Posterior vena cava (tissue), 2 donors: ENCODE data around the gene MED26. TPM values are rescaled to one million over a fixed set of nuclear protein-coding genes. Genes with fewer than 3 reads are reported as not detected.
"Not testable (repeated sequence)": the region's sequence is repeated elsewhere in the genome, so short reads cannot be mapped to it uniquely, and the experiment has no call there.

ENCODE experiments used
- DNase-seq: peaks from one replicate; pipeline ENCODE4 v3.0.0-alpha.2; 2020; ENCODE audit warnings: low spot score
- intact Hi-C, 2 donors: fragments of 100-400 bp; cut with DNase I; formaldehyde crosslinking; loops; one replicate each; pipeline versions ENCODE4 v1.14.1 to v1.14.2; 2022 to 2023
- total RNA-seq, 2 donors: library from RNA; stranded (reverse); fragmentation: NEBNext Ultra II Directional; extraction: Animal tissue kit (Norgen Biotek cat#: 25700); gene quantifications; one replicate each; pipeline ENCODE4 v1.2.1, GENCODE V29; 2021
- donor health status: DM: yes; HTN: yes; CAD: no.
- donor health status: DM: yes; HTN: yes; CAD: no.

MED26 gene
- total RNA-seq, 2 donors from 2014 or later: 5.9 to 6.1 TPM

DNA sequence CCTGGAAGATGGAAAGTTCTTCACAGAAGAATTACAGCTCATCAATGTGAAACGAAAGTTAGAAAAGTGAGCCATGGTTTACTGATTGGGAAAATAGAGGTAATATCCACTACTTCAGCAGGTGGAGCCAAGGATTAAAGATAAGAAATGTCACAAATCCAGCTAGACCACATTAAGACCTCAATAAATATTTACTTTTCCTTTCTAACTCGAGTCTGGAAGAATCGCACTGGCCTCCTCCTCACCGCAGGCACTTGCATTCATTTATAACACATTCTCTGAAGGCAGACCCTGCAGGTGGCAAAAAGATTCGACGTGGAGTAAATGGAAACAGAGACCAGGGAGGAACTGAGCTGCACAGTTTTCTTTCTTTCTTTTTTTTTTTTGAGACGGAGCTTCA, 63.2 kb downstream of the MED26 start:
- intact Hi-C loops: no loop called here
- DNase-seq: no peak

DNA sequence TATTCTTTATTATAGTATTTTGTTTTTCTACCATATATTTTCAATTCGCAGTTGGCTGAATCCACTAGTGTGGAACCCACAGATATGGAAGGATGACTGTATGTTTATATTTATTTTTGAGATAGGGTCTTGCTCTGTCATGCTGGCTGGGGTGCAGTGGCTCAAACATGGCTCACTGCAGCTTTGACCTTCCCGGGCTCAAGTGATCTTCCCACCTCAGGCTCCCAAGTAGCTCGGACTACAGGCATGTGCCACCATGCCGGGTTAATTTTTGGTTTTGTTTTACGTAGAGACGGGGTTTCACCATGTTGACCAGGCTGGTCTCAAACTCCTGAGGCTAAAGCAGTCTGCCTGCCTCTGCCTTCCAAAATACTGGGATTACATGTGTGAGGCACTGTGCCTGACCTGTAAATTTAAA, 65.4 kb downstream of the MED26 start:
- no peak for DNase-seq
- intact Hi-C loops: no loop called here

DNA sequence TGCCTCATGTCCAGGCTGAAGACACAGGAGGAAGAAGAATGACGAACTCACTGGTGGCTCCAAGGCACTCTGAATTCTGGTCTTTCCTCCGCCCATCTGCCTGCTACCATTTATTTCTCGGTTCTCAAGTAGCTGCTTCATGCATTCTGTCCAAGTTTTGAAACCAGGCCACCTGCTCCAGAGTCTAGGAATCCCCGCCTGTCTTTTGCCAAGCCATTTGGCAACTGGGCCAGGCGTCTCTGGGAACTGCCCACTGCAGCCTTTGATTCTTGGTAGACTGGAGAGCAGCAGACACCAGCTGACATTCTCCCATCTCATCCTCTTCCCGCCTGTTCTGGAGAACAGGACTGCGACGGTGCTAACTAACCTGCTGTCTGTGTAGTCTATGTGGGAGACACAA, 66.6 kb downstream of the MED26 start:
- intact Hi-C loops: no loop called here

DNA sequence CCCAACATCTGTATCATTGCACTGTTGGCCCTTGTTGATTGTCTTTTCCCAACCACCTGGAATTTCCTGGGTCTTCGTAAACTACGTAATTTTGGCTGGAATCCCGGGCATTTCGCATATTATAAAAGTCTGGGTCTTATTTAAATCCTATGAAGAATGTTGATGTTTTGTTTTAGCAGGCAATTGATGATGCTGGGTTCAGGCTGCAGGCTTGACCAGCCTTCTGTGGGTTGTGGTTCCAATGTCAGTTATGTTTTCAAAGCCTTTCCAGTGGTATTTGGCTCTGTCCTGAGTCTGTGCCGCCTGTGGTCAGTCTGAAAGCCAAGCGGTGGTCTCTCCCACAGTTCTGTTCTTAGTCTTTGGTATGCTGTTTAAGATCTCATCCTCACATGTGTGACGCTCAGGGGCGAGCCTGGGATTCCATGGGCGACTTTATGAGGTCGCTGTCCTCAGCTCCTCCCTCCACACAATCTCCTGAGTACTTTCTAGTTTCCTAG, 68.2 kb downstream of the MED26 start:
- intact Hi-C loops: no loop called here

More for the DNA sequence above, 66.6 kb downstream of the MED26 start:
- no peak for DNase-seq

DNA sequence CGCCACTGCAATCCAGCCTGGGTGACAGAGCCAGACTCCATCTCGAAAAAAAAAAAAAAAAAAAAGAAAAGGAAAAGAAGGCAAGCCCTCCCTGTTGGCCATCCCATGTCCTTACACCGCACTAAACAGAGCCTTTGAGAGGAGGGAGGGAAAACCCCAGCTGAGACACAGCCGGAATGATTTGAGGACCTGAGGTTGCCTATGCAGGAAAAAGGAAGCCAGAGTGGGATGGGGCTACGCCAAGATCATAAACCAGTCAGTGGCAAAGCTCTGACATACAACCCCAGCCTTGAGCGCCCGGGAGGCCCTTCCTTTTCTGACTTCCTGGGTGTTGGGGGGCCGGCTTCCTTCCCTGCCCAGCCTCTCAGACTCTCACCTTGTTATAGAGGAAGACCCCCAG, 73.2 kb downstream of the MED26 start:
- no peak for DNase-seq
- intact Hi-C loops: no loop called here

More for the DNA sequence above, 68.2 kb downstream of the MED26 start:
- no peak for DNase-seq

DNA sequence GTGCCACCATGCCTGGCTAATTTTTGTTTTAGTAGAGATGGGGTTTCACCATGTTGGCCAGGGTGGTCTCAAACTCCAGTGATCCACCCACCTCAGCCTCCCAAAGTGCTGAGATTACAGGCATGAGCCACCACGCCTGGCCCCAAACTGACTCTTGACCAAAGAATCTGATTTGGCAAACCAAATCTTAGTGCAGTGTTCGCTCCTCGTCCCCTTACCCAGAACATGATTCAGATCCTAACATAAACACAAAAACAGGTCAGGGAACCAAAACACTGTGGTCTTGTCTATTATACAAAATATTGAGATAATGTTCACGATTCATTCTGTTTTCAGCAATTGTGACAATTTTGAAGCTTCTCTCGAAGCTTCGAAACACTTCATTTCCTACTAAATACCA, 76.1 kb downstream of the MED26 start:
- intact Hi-C loops: not testable (repeated sequence)

DNA sequence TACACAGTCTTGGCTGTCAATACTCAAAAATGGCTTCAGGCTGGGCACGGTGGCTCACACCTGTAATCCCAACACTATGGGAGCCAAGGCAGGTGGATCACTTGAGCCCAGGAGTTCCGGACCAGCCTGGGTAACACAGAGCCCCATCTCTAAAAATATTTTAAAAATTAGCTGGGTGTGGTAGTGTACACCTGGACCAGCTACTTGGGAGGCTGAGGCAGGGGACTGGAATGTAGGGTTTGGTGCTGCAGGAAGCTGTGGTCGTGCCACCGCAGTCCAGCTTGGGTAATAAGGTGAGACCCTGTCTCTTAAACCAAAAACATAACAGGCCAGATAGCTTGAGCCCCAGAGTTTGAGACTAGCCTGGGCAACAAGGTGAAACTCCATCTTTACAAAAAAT, 79.0 kb downstream of the MED26 start:
- no peak for DNase-seq
- intact Hi-C loops: no loop called here

More for the DNA sequence above, 76.1 kb downstream of the MED26 start:
- DNase-seq: not testable (repeated sequence)

DNA sequence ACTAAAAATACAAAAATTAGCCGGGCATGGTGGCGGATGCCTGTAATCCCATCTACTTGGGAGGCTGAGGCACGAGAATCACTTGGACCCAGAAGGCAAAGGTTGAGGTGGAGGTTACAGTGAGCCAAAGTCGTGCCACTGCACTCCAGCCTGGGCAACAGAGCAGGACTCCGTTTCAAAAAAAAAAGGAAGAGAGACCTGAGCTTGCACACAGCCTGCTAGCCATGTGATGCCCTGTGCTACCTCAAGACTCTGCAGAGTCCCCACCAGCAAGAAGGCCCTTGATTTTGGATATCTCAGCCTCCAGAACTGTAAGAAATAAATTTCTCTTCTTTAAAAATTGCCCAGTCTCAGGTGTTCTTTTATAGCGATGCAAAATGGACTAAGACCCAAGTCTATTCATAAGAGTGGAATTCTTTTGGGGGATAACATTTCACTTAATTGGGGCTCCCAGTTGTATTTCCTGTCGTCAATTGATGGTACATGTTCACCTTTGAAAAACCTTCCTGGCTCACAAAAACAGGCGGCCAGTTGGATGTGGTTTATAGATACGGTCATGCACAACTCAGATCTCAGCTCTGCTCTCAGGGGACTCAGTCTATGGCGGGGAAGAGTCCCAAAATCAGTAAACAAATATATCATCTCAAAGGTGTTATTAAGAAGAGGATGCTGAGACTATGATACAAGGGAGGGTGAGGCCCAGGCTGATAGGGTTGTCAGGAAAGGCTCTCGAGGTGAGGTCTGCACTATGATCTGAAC, 83.4 kb downstream of the MED26 start:
- intact Hi-C loops: no loop called here
- no peak for DNase-seq

DNA sequence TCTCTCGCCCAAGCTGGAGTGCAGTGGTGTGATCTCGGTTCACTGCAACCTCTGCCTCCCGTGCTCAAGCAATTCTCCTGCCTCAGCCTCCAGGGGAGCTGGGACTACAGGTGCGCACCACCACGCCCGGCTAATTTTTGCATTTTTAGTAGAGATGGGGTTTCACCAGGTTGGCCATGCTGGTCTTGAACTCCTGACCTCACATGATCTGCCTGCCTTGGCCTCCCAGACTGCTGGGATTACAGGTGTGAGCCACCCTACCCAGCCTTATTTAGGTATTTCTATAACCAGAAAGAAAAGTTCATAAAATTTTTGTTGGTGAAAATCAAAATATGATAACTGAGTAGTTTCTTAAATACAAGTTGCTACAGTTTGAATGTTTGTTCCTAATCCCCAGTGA, 84.3 kb downstream of the MED26 start:
- DNase-seq, intact Hi-C loops: not testable (repeated sequence)

DNA sequence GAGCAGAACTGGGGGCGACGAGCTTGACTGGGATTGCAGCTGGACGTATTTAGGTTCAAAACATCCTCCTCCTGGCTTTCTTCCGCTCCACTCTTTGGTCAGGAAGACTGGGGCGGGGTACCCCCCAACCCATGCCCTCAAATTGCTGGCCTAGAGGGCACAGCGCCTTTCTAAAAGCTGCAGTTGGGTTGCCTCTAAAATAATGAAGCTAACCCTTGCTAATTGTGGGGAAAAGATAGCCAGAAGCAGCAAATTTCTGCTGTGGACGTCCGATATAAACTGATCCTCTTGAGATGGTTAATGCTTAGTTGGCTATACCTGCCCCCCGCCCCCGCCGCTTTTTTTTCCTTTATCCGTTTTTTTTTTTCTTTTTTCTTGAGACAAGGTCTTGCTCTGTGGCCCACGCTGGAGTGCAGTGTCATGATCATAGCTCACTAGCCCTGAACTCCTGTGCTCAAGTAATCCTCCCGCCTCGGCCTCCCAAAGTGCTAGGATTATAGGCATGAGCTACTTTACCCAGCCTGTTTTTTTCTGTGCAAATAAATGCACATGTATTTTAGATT, 85.0 kb downstream of the MED26 start:
- no peak for DNase-seq
- intact Hi-C loops: no loop called here

DNA sequence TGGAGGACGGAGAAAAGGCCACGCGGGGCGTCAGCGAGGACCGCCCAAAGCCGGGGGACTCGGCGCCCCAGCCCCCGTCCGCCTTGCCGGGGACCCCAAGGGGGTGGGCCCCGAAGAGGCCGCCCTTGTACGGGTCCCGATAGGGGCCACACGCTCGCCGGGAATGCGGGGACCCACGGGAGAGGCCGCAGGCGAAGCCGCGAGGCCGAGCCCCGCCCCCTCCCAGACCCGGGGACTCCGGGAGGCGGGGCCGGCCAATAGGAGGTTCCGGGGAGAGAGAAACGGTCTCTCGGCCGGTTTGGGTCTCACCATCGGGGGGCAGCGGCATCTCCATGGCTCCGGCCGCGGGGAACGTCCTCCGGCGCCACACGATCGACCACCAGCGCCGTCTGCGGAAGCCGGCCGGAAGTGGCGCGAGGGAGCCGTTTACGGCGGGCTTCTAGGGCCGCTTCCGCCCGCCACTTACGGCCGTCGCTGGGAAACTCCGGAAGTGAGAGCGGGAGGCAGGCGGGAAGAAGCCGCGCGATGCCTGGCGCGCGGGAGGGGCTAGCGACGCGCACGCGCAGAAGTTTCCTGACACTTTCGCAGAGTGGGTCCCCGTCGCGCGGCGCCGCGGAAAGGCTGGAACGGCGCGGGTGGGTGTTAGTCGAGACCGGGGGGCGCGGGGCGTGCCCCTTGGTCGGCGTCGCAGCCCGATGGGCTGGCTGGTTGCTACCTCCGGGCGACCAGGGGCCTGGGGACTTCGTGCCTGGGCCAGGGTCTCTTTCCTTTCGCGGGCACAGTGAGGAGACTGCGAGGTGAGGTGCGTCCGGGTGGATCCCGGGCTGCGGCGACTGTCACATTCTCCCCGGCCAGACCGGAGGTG, 85.7 kb downstream of the MED26 start, which contains the start of gene CHERP:
CHERP (minus strand) TSS at position 393 of the 865 bp plus-strand sequence; CDS start at position 334, 59 bp downstream.
- intact Hi-C loops: no loop called here
- DNase-seq: peak; percentile 98

DNA sequence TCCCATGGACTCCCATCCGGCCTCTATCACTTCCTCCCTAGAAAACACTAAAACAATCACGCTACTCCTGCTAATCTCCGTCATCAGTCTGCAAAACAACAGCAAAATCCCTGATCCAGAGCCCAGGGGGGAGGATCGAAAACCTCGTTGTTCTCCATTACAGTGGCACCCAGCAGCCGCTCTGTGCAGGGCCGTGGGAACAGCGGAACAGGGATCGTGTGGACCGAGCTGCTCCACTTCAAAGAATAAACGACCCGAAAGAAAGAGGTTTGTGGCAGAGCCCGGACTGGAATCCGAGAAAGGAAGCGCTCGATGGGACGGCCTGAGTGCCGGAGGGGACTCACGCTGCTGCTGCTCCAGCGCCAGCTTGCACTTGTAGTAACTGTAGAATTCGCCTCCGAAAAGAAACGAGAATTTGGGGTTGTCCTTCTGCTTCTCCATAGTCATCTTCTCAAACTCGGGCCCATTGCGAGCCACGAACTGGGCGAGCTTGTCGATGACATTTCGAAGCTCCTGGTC, 86.4 kb downstream of the MED26 start:
- DNase-seq: no peak
- intact Hi-C loops: no loop called here

DNA sequence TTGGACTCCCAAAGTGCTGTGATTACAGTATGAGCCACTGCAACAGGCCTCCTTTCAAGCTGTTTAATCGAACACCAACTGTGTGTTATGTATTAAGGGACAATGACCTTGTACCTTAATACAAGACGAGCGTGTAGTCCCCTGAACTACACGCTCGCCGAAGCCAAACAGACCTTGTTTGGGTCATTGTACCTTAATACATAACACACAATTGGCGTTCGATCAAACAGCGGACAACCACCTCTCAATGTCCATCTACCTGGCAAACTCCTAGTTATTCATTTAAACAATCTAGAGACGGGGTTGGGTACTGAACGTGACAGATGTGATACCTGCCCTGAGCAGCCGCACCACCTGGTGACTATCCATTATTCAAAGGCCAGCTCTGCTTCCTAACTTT, 87.1 kb downstream of the MED26 start:
- DNase-seq: no peak

DNA sequence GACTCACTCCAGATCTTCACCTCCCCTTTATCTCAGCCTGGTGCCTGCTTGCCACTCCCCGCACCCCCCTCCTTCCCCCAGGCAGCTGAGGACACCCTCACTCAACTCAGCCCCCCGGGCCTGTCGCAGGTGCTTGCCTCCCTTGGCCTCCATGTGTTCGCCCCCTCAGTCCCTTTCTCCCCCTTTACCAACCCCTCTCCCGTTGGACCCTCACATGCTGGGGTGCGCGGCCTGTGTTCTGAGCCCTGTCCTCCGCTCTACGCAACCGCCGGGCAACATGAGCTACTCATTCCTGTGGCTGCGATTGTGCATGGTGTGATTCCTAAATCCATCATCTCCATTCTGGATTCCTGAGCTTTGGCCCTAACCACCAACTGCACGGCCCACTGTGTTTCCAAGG, 90.9 kb downstream of the MED26 start:
- intact Hi-C loops: no loop called here
- DNase-seq: no peak

More for the DNA sequence above, 87.1 kb downstream of the MED26 start:
- intact Hi-C loops: no loop called here

DNA sequence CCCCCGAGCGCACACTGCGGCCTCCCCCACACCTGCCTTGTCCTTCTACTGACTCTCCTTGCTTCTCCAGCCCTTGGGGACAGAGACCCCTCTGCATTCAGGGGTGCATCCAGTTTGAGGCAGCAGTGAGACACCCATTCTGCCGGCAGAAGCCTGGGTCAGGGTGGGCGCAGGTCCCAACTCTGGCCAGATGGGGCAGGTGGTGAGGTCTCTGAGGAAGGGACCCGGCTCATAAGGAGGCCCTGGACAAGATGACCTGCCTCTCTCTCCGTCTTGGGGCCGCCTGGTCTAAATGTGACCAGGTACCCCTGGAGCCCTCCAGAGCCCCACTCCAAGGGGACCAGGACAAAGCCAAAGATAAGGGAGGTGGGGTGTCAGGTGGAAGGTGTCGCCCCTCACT, 91.9 kb downstream of the MED26 start:
- DNase-seq: no peak
- intact Hi-C loops: no loop called here

DNA sequence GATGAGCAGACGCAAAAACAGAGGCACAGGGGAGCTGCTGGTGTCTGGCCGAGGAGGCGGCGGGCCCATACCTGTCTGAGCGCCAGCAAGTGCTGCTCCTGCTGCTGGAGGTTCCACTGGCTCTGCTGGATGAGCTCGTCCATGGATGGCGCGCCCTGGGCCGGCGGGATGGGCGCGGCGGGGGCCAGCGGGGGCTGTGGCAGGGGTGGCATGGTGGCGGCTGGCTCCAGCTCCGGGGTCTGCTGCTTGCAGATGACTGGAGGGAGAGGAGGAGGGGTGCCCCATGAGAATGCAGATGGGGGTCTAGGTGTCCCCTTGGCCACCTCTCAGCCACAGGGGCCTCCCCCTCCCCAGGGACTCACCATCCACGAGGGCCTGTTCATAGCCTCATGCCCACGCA, 92.6 kb downstream of the MED26 start:
- intact Hi-C loops: no loop called here
- no peak for DNase-seq

DNA sequence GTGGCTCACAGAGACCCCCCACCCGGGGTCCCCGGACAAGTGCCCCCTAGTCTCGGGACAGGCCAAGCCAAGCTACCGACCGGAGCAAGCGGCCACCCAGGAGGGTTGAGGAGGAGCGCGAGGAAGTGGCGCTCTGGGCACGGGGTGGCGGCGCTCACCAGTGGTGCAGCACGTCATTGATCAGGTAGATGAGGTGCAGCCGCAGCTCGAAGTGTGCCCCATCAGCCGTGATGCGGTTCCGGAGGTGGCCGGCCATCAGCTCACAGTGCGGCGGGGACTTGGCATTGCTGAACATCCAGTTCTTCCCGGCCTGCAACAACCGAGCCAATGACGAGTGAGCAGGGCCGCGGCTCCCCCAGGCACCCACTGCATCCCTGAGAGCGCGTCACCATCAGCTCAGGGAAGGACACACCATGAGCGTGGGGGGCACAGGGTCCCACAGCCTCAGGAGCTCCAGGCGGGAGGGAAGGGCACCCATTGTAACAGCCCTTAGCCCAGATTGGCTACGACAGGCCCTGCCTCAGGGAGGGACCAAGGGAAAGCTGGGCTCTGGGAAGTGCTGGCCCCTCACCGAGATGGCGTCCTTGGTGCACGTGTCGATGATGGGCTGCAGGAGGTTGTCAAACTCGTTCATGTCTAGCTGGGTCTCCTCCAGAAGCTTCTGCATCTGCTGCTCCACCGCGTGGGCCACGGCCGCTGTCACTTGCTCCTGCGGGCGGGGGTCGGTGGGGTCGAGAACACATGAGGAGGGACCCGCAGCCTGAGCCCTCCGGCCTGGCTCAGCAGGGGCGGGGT, 95.4 kb downstream of the MED26 start:
- intact Hi-C loops: no loop called here
- no peak for DNase-seq

DNA sequence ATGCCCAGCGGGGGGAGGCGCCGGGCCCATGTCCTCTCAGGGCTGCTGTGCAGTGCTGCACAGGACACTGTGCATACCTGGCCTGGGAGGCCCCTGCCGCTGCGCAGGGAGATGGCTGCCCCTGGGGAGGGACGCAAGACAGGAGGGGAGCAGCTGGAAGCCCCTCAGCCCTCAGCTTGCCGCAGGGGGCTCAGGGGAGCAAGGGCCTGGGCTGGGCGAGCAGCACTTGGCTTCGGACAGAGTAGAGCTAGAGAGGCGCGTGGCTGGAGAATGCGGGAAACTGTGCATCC, 96.7 kb downstream of the MED26 start:
- no peak for DNase-seq
- intact Hi-C loops: no loop called here
